Ishikawa (cell line): ENCODE measurements around the gene KIF6.

Experiments
- CEBPB ChIP-seq: IDR thresholded peaks from 2 replicates; pipeline ENCODE4 v1.6.1; 2012
- CREB1 ChIP-seq: IDR thresholded peaks from 2 replicates; pipeline ENCODE4 v1.6.1; 2012; ENCODE audit warnings: low read depth
- EGR1 ChIP-seq: IDR thresholded peaks from 2 replicates; pipeline ENCODE4 v1.6.1; 2012
- EP300 ChIP-seq: IDR thresholded peaks from 2 replicates; pipeline ENCODE4 v1.6.1; 2012; ENCODE audit warnings: borderline replicate concordance
- FOXM1 ChIP-seq: IDR thresholded peaks from 2 replicates; pipeline ENCODE4 v1.6.1; 2012; ENCODE audit warnings: low read depth, borderline replicate concordance
- NFIC ChIP-seq: IDR thresholded peaks from 2 replicates; pipeline ENCODE4 v1.6.1; 2012
- RAD21 ChIP-seq: IDR thresholded peaks from 2 replicates; pipeline ENCODE4 v1.6.1; 2012; ENCODE audit warnings: low read depth
- TAF1 ChIP-seq: IDR thresholded peaks from 2 replicates; pipeline ENCODE4 v1.6.1; 2012; ENCODE audit warnings: low read depth, mild to moderate bottlenecking
- TCF12 ChIP-seq: IDR thresholded peaks from 2 replicates; pipeline ENCODE4 v1.6.1; 2012; ENCODE audit warnings: low read depth
- TEAD4 ChIP-seq: IDR thresholded peaks from 2 replicates; pipeline ENCODE4 v1.6.1; 2012
- YY1 ChIP-seq: IDR thresholded peaks from 2 replicates; pipeline ENCODE4 v1.6.1; 2012; ENCODE audit warnings: low read depth
- ZBTB7A ChIP-seq: IDR thresholded peaks from 2 replicates; pipeline ENCODE4 v1.6.1; 2012; ENCODE audit warnings: low read depth
- TF ChIP-seq, protein P1 (sequence below): IDR thresholded peaks from 2 replicates; pipeline ENCODE4 v1.6.1; 2012
- TF ChIP-seq, protein P2 (sequence below): IDR thresholded peaks from 2 replicates; pipeline ENCODE4 v1.6.1; 2012
- TF ChIP-seq, protein P3 (sequence below): IDR thresholded peaks from 2 replicates; pipeline ENCODE4 v1.6.1; 2012; ENCODE audit warnings: low read depth, mild to moderate bottlenecking

KIF6 gene

DNA sequence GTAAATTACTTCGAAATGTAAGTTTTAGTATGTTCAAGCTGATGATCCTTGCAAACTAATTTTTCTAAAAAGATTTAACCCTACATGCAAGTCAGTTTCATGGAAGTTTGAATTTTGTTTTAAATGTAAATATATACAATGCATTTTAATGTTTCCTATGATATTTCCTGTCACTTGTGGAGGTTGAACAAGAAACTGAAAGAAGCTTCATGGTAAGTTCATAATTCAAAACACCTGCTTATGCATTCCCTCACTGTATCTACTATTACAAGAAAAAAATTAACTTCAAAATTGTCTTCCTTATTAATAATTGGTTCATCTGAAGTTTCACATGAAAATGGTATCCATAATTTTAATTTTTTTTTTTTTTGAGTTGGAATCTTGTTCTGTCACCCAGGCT lies 24.8 kb downstream of the KIF6 start:
- TF ChIP-seq TAF1: no peak
- TF ChIP-seq, protein P1, sequence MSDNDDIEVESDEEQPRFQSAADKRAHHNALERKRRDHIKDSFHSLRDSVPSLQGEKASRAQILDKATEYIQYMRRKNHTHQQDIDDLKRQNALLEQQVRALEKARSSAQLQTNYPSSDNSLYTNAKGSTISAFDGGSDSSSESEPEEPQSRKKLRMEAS: no peak
- no peak for TF ChIP-seq CEBPB
- TF ChIP-seq FOXM1: no peak
- no peak for TF ChIP-seq EP300
- no peak for TF ChIP-seq ZBTB7A
- TF ChIP-seq, protein P2, sequence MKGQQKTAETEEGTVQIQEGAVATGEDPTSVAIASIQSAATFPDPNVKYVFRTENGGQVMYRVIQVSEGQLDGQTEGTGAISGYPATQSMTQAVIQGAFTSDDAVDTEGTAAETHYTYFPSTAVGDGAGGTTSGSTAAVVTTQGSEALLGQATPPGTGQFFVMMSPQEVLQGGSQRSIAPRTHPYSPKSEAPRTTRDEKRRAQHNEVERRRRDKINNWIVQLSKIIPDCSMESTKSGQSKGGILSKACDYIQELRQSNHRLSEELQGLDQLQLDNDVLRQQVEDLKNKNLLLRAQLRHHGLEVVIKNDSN: no peak
- no peak for TF ChIP-seq RAD21
- TF ChIP-seq EGR1: no peak
- TF ChIP-seq, protein P3, sequence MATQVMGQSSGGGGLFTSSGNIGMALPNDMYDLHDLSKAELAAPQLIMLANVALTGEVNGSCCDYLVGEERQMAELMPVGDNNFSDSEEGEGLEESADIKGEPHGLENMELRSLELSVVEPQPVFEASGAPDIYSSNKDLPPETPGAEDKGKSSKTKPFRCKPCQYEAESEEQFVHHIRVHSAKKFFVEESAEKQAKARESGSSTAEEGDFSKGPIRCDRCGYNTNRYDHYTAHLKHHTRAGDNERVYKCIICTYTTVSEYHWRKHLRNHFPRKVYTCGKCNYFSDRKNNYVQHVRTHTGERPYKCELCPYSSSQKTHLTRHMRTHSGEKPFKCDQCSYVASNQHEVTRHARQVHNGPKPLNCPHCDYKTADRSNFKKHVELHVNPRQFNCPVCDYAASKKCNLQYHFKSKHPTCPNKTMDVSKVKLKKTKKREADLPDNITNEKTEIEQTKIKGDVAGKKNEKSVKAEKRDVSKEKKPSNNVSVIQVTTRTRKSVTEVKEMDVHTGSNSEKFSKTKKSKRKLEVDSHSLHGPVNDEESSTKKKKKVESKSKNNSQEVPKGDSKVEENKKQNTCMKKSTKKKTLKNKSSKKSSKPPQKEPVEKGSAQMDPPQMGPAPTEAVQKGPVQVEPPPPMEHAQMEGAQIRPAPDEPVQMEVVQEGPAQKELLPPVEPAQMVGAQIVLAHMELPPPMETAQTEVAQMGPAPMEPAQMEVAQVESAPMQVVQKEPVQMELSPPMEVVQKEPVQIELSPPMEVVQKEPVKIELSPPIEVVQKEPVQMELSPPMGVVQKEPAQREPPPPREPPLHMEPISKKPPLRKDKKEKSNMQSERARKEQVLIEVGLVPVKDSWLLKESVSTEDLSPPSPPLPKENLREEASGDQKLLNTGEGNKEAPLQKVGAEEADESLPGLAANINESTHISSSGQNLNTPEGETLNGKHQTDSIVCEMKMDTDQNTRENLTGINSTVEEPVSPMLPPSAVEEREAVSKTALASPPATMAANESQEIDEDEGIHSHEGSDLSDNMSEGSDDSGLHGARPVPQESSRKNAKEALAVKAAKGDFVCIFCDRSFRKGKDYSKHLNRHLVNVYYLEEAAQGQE: no peak
- TF ChIP-seq YY1: no peak

DNA sequence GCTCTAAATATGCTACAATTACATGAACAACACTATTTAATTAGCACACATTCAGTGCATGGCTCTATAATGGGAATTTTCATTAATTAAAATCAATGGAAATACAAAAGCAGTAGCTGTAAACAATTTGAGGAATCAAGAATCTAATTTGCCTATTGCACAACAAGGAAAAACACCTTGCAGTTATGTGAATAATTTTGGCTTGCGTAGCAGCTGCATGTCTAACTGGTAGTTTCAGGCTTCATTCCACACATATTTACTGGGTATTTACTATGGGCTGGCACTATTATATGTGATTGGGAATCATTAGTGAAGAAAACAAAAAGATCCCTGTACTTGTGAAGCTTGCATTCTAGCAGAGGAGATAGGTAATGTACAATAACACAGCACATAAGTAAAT lies 26.4 kb downstream of the KIF6 start:
- TF ChIP-seq, protein P2: no peak
- TF ChIP-seq, protein P1: no peak
- no peak for TF ChIP-seq TAF1
- no peak for TF ChIP-seq CEBPB
- TF ChIP-seq CREB1: no peak
- TF ChIP-seq YY1: no peak
- TF ChIP-seq ZBTB7A: no peak
- no peak for TF ChIP-seq NFIC
- TF ChIP-seq RAD21: no peak
- no peak for TF ChIP-seq TEAD4
- no peak for TF ChIP-seq EGR1

DNA sequence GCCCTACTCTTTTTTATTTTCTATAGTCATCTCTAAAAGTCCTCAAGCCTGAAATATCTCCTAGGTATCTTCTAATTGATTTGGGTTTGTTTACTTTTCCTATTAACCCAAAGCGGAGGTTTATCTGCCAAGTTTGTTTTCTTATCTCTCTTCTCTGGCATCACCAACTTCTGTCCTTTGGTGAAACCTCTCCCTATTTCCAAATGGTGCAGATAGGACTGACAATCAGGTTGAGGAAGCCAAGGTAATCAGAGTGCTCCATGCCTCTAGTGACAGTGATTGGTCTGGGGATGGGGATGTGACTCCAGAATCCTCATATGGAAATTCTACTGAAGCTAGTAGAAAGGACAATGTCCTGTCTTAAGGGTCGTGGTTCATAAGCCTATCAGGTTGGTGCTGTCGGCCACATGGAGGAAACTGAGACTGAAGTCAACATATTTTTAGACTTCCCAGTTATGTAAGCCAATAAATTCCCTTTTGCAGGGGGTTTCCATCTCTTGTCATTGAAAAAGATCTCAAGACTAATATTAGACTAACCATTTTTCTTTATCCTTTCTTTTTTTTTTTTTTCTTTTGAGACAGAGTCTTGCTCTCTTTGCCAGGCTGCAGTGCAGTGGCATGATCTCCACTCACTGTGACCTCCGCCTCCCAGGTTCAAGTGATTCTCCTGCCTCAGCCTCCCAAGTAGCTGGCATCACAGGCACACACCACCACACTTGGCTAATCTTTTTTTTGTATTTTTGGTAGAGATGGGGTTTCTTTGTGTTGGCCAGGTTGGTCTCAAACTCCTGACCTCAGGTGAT lies 28.0 kb downstream of the KIF6 start:
- TF ChIP-seq, protein P3: no peak

DNA sequence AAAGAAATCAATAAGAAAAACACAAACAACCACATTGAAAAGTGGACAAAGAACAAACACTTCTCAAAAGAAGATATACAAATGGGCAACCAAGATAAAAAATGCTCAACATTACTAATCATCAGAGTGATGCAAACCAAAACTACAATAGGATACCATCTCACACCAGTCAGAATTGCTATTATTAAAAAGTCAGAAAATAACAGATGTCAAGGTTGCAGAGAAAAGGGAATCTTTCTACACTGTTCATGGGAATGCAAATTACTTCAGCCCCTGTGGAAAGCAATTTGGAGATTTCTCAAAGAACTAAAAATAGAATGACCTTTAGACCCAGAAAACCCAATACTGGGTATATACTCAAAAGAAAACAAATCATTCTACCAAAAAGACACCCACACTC lies 29.8 kb downstream of the KIF6 start:
- TF ChIP-seq NFIC: no peak
- TF ChIP-seq EGR1: no peak
- TF ChIP-seq, protein P1: no peak
- TF ChIP-seq TEAD4: no peak
- no peak for TF ChIP-seq EP300
- no peak for TF ChIP-seq CREB1
- TF ChIP-seq ZBTB7A: no peak
- TF ChIP-seq, protein P2: no peak
- no peak for TF ChIP-seq FOXM1
- TF ChIP-seq TAF1: no peak
- TF ChIP-seq, protein P3: no peak
- no peak for TF ChIP-seq TCF12
